Activated CD8-positive, alpha-beta T cell treated with anti-CD3 and anti-CD28 coated beads, Interleukin-2, amount 10 ng/mL, durations not matched to agents 7 days and 5 days (primary cell): ENCODE measurements around the gene ABHD17A. TPM values are rescaled to one million over a fixed set of nuclear protein-coding genes. Genes with fewer than 3 reads are reported as not detected.
A peak's percentile ranks its signal among the peaks of the same experiment; 100 is the strongest.
"Not testable (repeated sequence)": the region's sequence is repeated elsewhere in the genome, so short reads cannot be mapped to it uniquely, and the experiment has no call there.

Experiments used
- ATAC-seq: fragments of 150-1000 bp; cut with Tn5 transposase; one replicate; pipeline ENCODE4 v1.10.0; 2021; ENCODE audit warnings: moderate library complexity
- CTCF ChIA-PET: fragments of 350-600 bp; sonication (Branson Sonifier 250); formaldehyde crosslinking; loops from one replicate; lab custom pipeline; 2021; ENCODE audit warnings: antibody characterized with exemption; lab: Charles Lee
- POLR2A ChIA-PET: fragments of 350-600 bp; sonication (Branson Sonifier 250); formaldehyde crosslinking; loops from one replicate; lab custom pipeline; 2021; ENCODE audit warnings: antibody characterized with exemption; lab: Charles Lee
- DNase-seq: peaks from one replicate; pipeline ENCODE4 v3.0.0-alpha.2; 2020
- H3K27ac Mint-ChIP-seq: one replicate; pipeline ENCODE4 v1.8.0; 2021; ENCODE audit warnings: mild to moderate bottlenecking, mixed read lengths
- H3K27me3 Mint-ChIP-seq: one replicate; pipeline ENCODE4 v1.8.0; 2021; ENCODE audit warnings: low read depth, mixed read lengths
- H3K36me3 Mint-ChIP-seq: one replicate; pipeline ENCODE4 v1.8.0; 2021; ENCODE audit warnings: low read depth, mixed read lengths
- H3K4me1 Mint-ChIP-seq: one replicate; pipeline ENCODE4 v1.8.0; 2021; ENCODE audit warnings: low read depth, mixed read lengths
- H3K4me3 Mint-ChIP-seq: one replicate; pipeline ENCODE4 v1.8.0; 2021; ENCODE audit warnings: mild to moderate bottlenecking, mixed read lengths
- H3K9me3 Mint-ChIP-seq: one replicate; pipeline ENCODE4 v1.8.0; 2022; ENCODE audit warnings: mixed read lengths; ENCODE audit not compliant: insufficient read depth
- total RNA-seq, 2 experiments: library from RNA; stranded (reverse); gene quantifications; one replicate each; pipeline ENCODE4 v1.2.3, GENCODE V29; 2021

The ABHD17A gene
- total RNA-seq, 2 experiments from 2014 or later, result 181 to 196 TPM

DNA sequence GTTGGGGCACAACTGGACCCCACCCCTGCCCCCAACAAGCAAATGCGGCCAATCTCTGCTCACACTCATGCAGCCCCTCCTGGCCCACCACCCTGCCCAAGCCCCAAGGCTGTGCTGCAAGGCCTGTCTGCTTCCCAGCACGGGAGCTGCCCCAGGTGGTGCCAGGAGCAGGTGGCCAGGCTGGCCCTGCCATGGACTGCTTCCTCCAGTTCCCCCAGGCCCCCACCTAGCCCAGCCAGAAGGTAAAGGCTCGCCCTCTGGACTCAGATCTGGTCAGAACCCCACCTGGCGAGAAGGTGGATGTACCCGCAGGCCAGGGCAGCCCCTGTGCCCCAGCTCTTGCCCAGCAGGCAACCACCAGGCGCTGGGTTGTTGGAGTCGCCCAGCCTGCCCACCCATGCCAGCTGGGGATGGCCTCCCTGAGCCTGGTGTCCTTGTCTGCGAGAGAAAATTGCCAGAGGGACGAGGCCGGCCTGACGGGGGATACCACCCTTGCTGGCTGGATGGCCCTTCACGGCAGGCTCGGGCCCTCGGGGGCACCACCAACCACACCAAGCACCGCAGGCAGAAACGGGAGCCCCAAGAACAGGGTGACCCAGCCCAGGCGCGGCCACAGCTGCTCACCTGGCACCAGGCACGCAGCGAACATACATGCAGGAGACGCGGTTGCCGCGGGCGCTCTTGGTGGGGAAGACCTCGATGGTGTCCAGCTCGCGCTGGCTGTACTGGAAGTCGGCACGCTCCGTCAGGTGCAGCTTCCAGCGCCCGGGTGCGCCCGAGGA is 4.5 kb downstream of the ABHD17A start:
- ChIA-PET POLR2A (interaction anchor here (1.0 to 1.8 kb wide), 2 partner anchors 17 to 25 kb away, joined by 5 to 6 read pairs; no protein-coding TSS in a partner anchor), CTCF (interaction anchor here (3.2 kb wide), 1 partner anchor 16 kb away, joined by 22 read pairs; no protein-coding TSS in a partner anchor)
- Mint-ChIP-seq H3K36me3 (peaks cover 44% of the 10 kb centered on the region), H3K27ac (peak overlapping the region; percentile 63), H3K4me3 (peak overlapping the region; percentile 60), H3K9me3 (no peaks in the 10 kb centered on the region), H3K27me3 (no peaks in the 10 kb centered on the region), H3K4me1 (peaks cover 47% of the 10 kb centered on the region)
- DNase-seq, result no peak
- no peak for ATAC-seq

DNA sequence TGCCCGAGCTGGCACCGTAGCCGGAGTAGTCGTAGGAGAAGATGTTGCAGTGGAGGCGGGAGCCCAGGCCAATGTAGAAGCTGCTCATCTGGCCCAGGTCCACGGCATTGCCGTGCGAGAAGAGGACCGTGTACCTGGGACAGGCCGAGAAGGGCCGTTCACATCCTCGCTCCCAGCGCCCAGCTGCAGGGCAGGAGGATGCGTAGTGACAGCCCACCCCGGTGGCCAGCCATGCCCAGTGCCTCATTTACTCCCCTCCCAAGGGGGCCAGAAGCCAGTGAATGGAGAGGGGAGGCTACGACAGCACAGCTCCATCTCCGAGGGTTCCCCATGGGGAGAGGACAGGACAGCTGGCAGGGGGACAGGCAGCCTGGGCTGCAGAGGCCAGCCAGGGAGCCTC is 5.3 kb downstream of the ABHD17A start:
- H3K27ac Mint-ChIP-seq, result peak overlapping the region; percentile 46
- POLR2A ChIA-PET, result interaction anchor here (1.0 kb wide), 1 partner anchor 17 kb away, joined by 5 read pairs; no protein-coding TSS in a partner anchor
- peaks cover 43% of the 10 kb centered on the region for H3K4me1 Mint-ChIP-seq
- ATAC-seq, CTCF ChIA-PET, H3K27me3 Mint-ChIP-seq, DNase-seq, H3K4me3 Mint-ChIP-seq, H3K9me3 Mint-ChIP-seq: not testable (repeated sequence)
- peaks cover 51% of the 10 kb centered on the region for H3K36me3 Mint-ChIP-seq

DNA sequence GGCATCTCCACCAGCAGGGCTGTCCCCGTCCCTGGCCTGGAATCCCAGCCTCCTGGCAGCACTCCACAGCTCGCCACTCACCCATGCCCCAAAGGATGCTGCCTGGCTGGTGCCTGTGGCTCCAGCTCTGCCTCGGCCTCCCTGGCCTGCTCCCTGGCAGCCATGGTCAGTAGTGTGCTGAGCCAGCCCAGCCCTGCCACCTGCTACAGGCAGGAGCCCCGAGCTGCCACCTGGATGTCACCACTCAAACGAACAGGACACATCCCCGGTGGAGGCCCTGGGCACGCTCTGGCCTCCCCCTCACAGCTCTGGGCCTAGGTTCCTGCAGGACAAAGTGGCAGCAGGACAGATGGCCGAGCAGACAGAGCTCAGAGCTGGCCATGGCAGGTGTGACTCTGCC is 6.7 kb downstream of the ABHD17A start:
- H3K27me3 Mint-ChIP-seq, H3K4me3 Mint-ChIP-seq, ATAC-seq, H3K9me3 Mint-ChIP-seq, H3K27ac Mint-ChIP-seq, DNase-seq, CTCF ChIA-PET, POLR2A ChIA-PET: not testable (repeated sequence)
- H3K4me1 Mint-ChIP-seq, result peaks cover 50% of the 10 kb centered on the region
- H3K36me3 Mint-ChIP-seq, result peaks cover 52% of the 10 kb centered on the region

DNA sequence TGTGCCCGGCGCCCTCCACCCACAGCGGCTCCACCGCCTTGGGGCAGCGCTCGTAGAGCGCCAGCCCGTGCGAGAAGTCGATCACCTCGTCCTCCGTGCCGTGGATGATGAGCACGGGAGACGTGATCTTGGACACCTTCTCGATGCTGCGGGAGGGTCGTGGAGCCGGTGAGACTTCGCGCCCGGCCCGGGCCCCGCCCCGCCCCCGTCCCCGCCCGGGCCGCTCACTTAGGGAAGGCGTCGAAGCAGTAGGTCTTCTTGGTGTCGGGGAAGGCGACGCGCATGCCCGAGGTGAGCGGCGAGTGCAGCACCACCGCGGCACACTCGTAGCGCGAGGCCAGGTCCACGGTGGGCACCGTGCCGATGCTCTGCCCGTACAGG is 8.0 kb downstream of the ABHD17A start:
- H3K27me3 Mint-ChIP-seq, H3K9me3 Mint-ChIP-seq, POLR2A ChIA-PET, H3K27ac Mint-ChIP-seq, ATAC-seq, H3K4me3 Mint-ChIP-seq, DNase-seq: not testable (repeated sequence)
- peaks cover 46% of the 10 kb centered on the region for H3K4me1 Mint-ChIP-seq
- peaks cover 43% of the 10 kb centered on the region for H3K36me3 Mint-ChIP-seq
- CTCF ChIA-PET, result interaction anchor here (1.3 to 3.4 kb wide), 3 partner anchors 12 to 21 kb away, joined by 4 to 38 read pairs (median 24); no protein-coding TSS in a partner anchor

DNA sequence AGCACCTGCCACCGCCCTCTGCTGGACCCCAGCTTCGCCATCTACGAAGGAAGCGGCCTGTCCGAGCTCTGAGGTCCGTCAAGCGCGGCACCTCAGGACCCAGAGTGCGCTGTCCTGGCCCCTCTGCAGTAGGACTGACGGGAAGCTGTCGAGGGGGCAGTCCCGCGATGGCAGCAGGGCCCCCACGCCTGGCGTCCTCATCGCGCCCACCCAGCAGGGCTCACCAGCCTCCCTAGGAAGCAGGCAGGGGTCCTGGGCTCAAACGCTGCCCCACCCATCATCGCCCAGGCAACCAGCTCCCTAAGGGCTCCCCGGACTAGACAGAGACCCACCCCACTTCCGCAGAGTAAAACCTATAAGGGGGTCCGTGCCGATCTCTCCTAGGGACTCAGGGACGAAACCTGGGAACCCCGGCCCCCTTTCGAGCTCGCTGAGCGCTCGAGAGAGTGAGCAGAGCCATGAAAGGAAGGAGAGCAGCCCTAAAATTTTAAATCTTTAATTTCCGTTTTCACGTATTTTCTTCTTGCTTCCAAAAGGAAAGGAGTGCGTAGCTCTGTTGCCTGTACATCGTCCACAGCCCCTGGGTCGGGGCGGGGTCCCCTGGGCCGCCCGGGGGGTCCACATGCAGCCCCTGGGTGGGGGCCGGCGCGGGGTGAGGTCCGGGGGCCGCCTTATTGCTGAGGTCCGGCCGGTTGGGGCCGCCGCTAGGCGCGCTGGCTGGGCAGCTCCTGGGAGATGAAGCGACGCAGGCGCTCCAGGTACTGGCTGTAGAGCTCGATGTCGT is 8.6 kb downstream of the ABHD17A start:
- ATAC-seq, result peak; percentile 3
- not testable (repeated sequence) for H3K9me3 Mint-ChIP-seq, DNase-seq, H3K27me3 Mint-ChIP-seq
- POLR2A ChIA-PET, result interaction anchor here (0.7 to 2.3 kb wide), 5 partner anchors 8 to 25 kb away, joined by 3 to 29 read pairs (median 9); partner anchors contain the start of gene ABHD17A
- peak overlapping the region; percentile 95 for H3K4me3 Mint-ChIP-seq
- H3K36me3 Mint-ChIP-seq, result peaks cover 40% of the 10 kb centered on the region
- peak overlapping the region; percentile 98 for H3K27ac Mint-ChIP-seq
- H3K4me1 Mint-ChIP-seq, result peaks cover 41% of the 10 kb centered on the region
- CTCF ChIA-PET, result interaction anchor here (0.8 to 3.4 kb wide), 6 partner anchors 11 to 611 kb away, joined by 3 to 38 read pairs (median 5); no protein-coding TSS in a partner anchor

DNA sequence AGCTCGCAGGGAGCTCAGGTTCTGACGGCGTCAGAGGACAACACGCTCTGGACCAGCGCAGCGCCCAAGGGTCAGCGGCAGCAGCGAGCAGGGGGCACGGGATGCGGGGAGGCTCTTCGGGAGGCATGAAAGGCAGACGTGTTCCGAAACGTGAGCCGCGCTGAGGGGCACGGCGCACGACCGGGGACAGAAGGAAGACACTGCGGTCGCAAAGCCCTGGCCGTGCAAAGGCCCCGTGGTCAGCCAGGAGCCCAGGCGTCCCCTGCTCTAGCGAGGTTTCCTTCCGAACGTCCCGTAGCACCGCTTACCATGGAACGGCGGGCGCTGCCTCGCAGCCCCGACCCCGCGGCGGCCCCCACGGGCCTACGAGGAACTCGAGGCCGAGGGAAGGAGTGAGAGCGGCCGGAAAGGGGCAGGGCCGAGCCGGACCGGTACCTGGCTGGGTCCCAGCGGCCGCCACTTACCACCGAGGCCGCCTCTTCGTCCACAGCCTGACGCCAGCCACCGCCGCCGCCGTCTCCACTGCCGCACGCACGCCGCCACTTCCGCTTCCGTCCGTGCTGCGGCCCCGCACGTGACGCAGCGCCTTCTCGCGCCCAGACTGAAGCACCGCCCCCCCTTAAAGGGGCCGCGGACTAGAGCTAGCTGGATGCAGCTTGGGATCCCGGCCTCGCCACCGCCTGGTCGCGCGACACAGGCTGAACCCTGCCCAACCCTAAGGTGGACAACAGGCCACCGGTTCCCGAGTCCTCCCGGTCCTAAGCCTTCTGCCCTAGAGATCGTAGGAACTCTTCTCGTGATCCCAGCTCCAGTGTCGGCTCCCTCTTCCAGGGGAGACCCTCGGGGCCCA is 9.4 kb downstream of the ABHD17A start:
- Mint-ChIP-seq H3K27me3 (no peaks in the 10 kb centered on the region), H3K27ac (peak overlapping the region; percentile 98), H3K4me3 (peak overlapping the region; percentile 95), H3K36me3 (peaks cover 40% of the 10 kb centered on the region), H3K4me1 (peaks cover 39% of the 10 kb centered on the region), H3K9me3 (no peaks in the 10 kb centered on the region)
- CTCF ChIA-PET, result interaction anchor here (0.8 to 3.4 kb wide), 8 partner anchors 10 to 610 kb away, joined by 3 to 38 read pairs (median 5); no protein-coding TSS in a partner anchor
- peak; percentile 93 for DNase-seq
- POLR2A ChIA-PET, result interaction anchor here (0.7 to 2.3 kb wide), 12 partner anchors 7 to 67 kb away, joined by 3 to 29 read pairs (median 6); partner anchors contain the start of gene ABHD17A
- ATAC-seq, result peak; percentile 86

DNA sequence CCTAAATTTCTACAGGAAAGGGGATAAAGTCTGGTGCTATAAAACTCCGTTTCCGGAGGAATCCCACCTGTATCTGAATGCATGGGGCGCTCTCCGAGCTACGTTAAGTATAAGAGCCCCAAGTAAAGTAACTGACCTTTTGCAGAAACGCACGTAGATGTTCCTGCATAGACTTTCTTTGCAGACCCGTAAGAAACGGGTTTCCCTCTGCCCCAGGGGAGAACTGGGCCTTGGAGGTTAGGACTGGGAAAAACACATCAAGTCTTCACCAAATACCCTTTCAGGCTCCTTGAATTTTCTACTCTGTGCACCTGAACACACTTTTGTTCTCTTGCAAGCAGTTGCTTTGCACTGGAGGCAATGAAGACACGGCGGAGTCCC is 10.0 kb downstream of the ABHD17A start:
- Mint-ChIP-seq H3K27ac (peak overlapping the region; percentile 98), H3K4me1 (peaks cover 34% of the 10 kb centered on the region), H3K36me3 (peaks cover 37% of the 10 kb centered on the region), H3K4me3 (peak overlapping the region; percentile 95)
- H3K9me3 Mint-ChIP-seq, DNase-seq, H3K27me3 Mint-ChIP-seq: not testable (repeated sequence)
- POLR2A ChIA-PET, result interaction anchor here (0.9 to 2.3 kb wide), 12 partner anchors 8 to 208 kb away, joined by 3 to 29 read pairs (median 5); partner anchors contain the start of gene ABHD17A
- peak; percentile 17 for ATAC-seq
- CTCF ChIA-PET, result interaction anchor here (0.7 to 3.4 kb wide), 9 partner anchors 10 to 220 kb away, joined by 3 to 38 read pairs (median 5); no protein-coding TSS in a partner anchor

DNA sequence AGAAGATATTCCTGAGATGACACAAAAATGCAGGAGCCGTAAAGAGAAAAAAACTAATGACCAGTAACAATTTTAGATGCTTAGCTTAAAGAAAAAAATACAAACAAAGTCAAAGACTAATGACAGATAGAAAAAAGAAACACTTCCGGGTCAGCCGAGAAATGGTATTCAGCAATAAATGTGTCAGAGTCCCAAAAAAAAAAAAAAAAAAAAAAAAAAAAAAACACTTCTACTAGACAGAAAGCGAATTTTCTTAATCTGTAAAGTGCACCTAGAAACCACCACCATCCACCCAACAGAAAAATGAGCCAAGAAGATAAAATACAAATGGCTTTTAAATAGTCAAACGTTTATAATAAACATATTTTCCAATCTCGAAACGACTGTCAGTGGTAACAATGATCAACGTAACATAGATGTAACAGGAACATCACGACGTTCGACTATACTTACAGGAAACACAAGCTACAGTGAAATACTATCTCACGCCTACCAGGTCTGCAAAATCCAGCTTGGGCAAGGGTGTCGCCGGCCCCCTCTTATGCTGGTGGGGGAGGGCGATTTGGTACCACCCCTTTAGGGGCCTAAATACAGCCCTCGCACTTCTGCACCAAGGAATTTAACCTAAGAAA is 10.6 kb downstream of the ABHD17A start:
- Mint-ChIP-seq H3K27ac (peak overlapping the region; percentile 98), H3K36me3 (peaks cover 32% of the 10 kb centered on the region), H3K9me3 (no peaks in the 10 kb centered on the region), H3K27me3 (no peaks in the 10 kb centered on the region), H3K4me3 (peak overlapping the region; percentile 95), H3K4me1 (peaks cover 33% of the 10 kb centered on the region)
- ChIA-PET POLR2A (interaction anchor here (0.9 to 2.3 kb wide), 12 partner anchors 8 to 209 kb away, joined by 3 to 29 read pairs (median 5); partner anchors contain the start of gene ABHD17A), CTCF (interaction anchor here (0.7 to 3.4 kb wide), 9 partner anchors 9 to 221 kb away, joined by 3 to 38 read pairs (median 5); no protein-coding TSS in a partner anchor)
- ATAC-seq, result peak; percentile 45
- DNase-seq, result peak; percentile 54

DNA sequence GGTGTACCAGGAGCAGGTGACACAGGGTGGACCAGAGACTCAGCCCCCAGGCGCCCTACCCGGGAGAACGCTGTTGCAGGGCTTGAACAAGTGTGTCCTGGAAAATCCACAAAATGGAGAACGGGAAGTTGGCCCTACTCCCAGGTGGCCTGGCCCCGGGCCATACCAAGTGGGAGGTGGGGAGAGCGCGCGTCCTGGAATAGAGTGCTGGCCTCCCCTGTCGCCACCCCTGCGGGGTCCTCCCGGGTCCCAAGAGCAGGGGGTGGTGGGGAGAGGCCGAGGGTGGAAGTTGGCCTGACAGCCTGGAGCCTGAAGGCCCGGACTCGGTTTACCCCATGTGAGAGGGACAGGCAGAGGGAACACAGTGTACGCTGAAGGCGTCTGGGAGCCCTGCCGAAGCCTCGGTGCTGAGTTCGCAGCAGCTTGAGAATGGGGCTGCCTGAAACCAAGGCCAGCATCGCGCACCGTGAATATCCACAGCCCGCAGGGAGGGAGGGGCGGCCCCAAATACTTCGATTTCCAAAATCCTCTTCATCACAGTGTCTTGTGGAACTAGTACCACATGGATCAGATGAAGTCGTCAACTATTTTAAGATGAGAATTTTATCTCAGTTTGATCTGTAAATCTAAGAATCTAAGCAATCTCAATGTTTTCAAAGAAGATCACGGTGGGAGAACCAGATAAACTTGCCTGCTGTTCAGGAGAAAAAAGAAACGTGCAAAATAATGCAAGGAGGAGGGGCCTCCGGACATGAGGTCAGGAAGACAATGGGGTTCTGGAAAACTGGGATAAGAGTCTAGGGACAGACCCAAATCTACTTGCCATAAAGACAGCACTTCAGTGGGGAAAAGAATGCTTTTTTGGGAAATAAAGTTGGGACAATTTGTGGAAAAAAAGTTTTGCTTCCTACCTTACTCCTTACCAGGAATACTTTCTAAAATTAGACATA is 11.5 kb downstream of the ABHD17A start:
- ATAC-seq, result no peak
- Mint-ChIP-seq H3K27me3 (no peaks in the 10 kb centered on the region), H3K4me1 (peaks cover 40% of the 10 kb centered on the region), H3K4me3 (peak overlapping the region; percentile 95), H3K9me3 (no peaks in the 10 kb centered on the region), H3K27ac (peak overlapping the region; percentile 98), H3K36me3 (peaks cover 33% of the 10 kb centered on the region)
- ChIA-PET CTCF (interaction anchor here (3.3 to 3.4 kb wide), 2 partner anchors 8 to 25 kb away, joined by 24 to 38 read pairs; no protein-coding TSS in a partner anchor), POLR2A (interaction anchor here (1.0 to 1.5 kb wide), 3 partner anchors 10 to 18 kb away, joined by 5 to 7 read pairs (median 5); no protein-coding TSS in a partner anchor)
- no peak for DNase-seq
